Liver (tissue), 9 donors: ENCODE measurements around the gene HOXA4. TPM values are rescaled to one million over a fixed set of nuclear protein-coding genes. Genes with fewer than 3 reads are reported as not detected.

ENCODE experiments used
- DNase-seq: peaks from one replicate; pipeline ENCODE4 v3.0.0-alpha.2; 2017; ENCODE audit warnings: low spot score
- H3K27ac ChIP-seq, 2 donors: one replicate each; pipeline ENCODE4 v1.7.0; 2013; ENCODE audit warnings: inconsistent platforms in 2 of 2, low read length in 2 of 2, control low read depth in 1 of 2, low read depth in 1 of 2, mild to moderate bottlenecking in 1 of 2
- H3K27me3 ChIP-seq, 4 donors: one replicate each; pipeline versions ENCODE4 v1.6.1 to v1.7.0; 2013; ENCODE audit warnings: low read length in 3 of 4, inconsistent platforms in 1 of 4, mild to moderate bottlenecking in 1 of 4, moderate library complexity in 1 of 4; ENCODE audit not compliant: control insufficient read depth in 4 of 4, insufficient read depth in 4 of 4
- H3K36me3 ChIP-seq, 4 donors: one replicate each; pipeline versions ENCODE4 v1.6.1 to v1.7.0; 2013; ENCODE audit warnings: low read length in 3 of 4, mild to moderate bottlenecking in 3 of 4, low read depth in 1 of 4, moderate library complexity in 1 of 4; ENCODE audit not compliant: control insufficient read depth in 4 of 4, insufficient read depth in 3 of 4
- H3K4me1 ChIP-seq, 4 donors: one replicate each; pipeline versions ENCODE4 v1.6.1 to v1.7.0; 2013; ENCODE audit warnings: low read length in 3 of 4, mild to moderate bottlenecking in 3 of 4, moderate library complexity in 1 of 4; ENCODE audit not compliant: control insufficient read depth in 4 of 4, insufficient read depth in 4 of 4
- H3K4me3 ChIP-seq, 3 donors: one replicate each; pipeline versions ENCODE4 v1.6.1 to v1.7.0; 2013; ENCODE audit warnings: low read length in 3 of 3, control low read depth in 1 of 3, low read depth in 1 of 3, mild to moderate bottlenecking in 1 of 3
- H3K9ac ChIP-seq, 2 donors: one replicate each; pipeline ENCODE4 v1.7.0; 2013; ENCODE audit warnings: low read length in 2 of 2, mild to moderate bottlenecking in 2 of 2, moderate library complexity in 2 of 2, control low read depth in 1 of 2, low read depth in 1 of 2
- H3K9me3 ChIP-seq, 4 donors: one replicate each; pipeline versions ENCODE4 v1.6.1 to v1.7.0; 2013; ENCODE audit warnings: low read length in 3 of 4; ENCODE audit not compliant: control insufficient read depth in 4 of 4
- EGR1 ChIP-seq, 2 donors: IDR thresholded peaks; 2 replicates each; pipeline ENCODE4 v1.6.1; 2016 to 2018; ENCODE audit warnings: antibody characterized with exemption in 2 of 2, low read depth in 2 of 2
- FOXA2 ChIP-seq: IDR thresholded peaks from 2 replicates; pipeline ENCODE4 v1.6.1; 2016; ENCODE audit warnings: antibody characterized with exemption
- GABPA ChIP-seq, 2 donors: IDR thresholded peaks in 1 of 2; conservative IDR thresholded peaks in 1 of 2; 2 replicates each; pipeline ENCODE4 v1.6.1; 2016; ENCODE audit warnings: antibody characterized with exemption in 2 of 2, mild to moderate bottlenecking in 1 of 2, moderate library complexity in 1 of 2
- HNF4A ChIP-seq, 2 donors: conservative IDR thresholded peaks; 2 replicates each; pipeline ENCODE4 v1.6.1; 2016; ENCODE audit warnings: antibody characterized with exemption in 2 of 2, mild to moderate bottlenecking in 2 of 2
- JUND ChIP-seq, 2 donors: IDR thresholded peaks; 2 replicates each; pipeline ENCODE4 v1.6.1; 2016; ENCODE audit warnings: antibody characterized with exemption in 2 of 2
- NR2F2 ChIP-seq: IDR thresholded peaks from 2 replicates; pipeline ENCODE4 v1.6.1; 2016; ENCODE audit warnings: antibody characterized with exemption
- RAD21 ChIP-seq, 2 donors: IDR thresholded peaks; 2 replicates each; pipeline ENCODE4 v1.6.1; 2016; ENCODE audit warnings: antibody characterized with exemption in 2 of 2, mild to moderate bottlenecking in 2 of 2
- REST ChIP-seq: IDR thresholded peaks from 2 replicates; pipeline ENCODE4 v1.6.1; 2016; ENCODE audit warnings: antibody characterized with exemption, mild to moderate bottlenecking
- RXRA ChIP-seq, 2 donors: IDR thresholded peaks; 2 replicates each; pipeline ENCODE4 v1.6.1; 2017 to 2018; ENCODE audit warnings: antibody characterized with exemption in 2 of 2, mild to moderate bottlenecking in 1 of 2
- SP1 ChIP-seq: IDR thresholded peaks from 2 replicates; pipeline ENCODE4 v1.6.1; 2018; ENCODE audit warnings: antibody characterized with exemption, mild to moderate bottlenecking
- TAF1 ChIP-seq: conservative IDR thresholded peaks from 2 replicates; pipeline ENCODE4 v1.6.1; 2016; ENCODE audit warnings: antibody characterized with exemption, mild to moderate bottlenecking
- YY1 ChIP-seq: IDR thresholded peaks from 2 replicates; pipeline ENCODE4 v1.6.1; 2016; ENCODE audit warnings: antibody characterized with exemption, mild to moderate bottlenecking
- WGBS: extraction: QIAGEN DNeasy Blood & Tissue Kit; methylation state at CpG from one replicate; pipeline ENCODE4 v1.1.7; 2013; 5-methylcytosine and 5-hydroxymethylcytosine counted together
- polyA plus RNA-seq, 2 donors: library from polyadenylated mRNA; stranded (reverse) in 1 of 2; unstranded in 1 of 2; fragments of 200-250 nt in 1 of 2; fragments of >200 nt in 1 of 2; fragmentation: Nextera tagmentation in 1 of 2; extraction: Ambion mirVana in 1 of 2; gene quantifications; one replicate each; pipeline versions ENCODE4 v1.2.1 to v1.2.3, GENCODE V29; 2013 to 2015
- total RNA-seq, 2 donors: library from RNA; depleted of rRNA; stranded (reverse); fragments of >200 nt; gene quantifications; one replicate each; pipeline ENCODE4 v1.2.3, GENCODE V29; 2014
- TF ChIP-seq, protein P1 (sequence below): IDR thresholded peaks from 2 replicates; pipeline ENCODE4 v1.6.1; 2016; ENCODE audit warnings: antibody characterized with exemption
- donor health status: healthy.
- donor health status: healthy.
- donor health status: healthy.
- donor health status: healthy.
- donor health status: healthy.

HOXA4 gene
- total and polyA plus RNA-seq, 4 donors = 0.17 to 1.1 (median 0.30) TPM

GRCh38 chr7:27104341-27105058, 26.1 kb downstream of the HOXA4 start:
- Histone ChIP-seq H3K27ac (peak overlapping the region; percentile 41 to 48), H3K9ac (no peak overlapping the region), H3K4me3 (no peak overlapping the region), H3K9me3 (no peaks in the 10 kb centered on the region), H3K36me3 (no peaks in the 10 kb centered on the region), H3K4me1 (peaks cover 0 to 7% (median 0%) of the 10 kb centered on the region in 4 donors), H3K27me3 (peaks cover 0 to 21% (median 8%) of the 10 kb centered on the region in 4 donors)
- no peak for TF ChIP-seq SP1
- TF ChIP-seq EGR1 (IDR thresholded peaks at IDR 0.05; ENCODE audit: low read depth in 2 of 2) = no peak
- no peak for TF ChIP-seq YY1
- no peak for TF ChIP-seq TAF1
- 25% methylated on average over 13 of the region's 13 CpGs for WGBS
- DNase-seq = no peak

- Histone ChIP-seq H3K9ac (no peak overlapping the region), H3K9me3 (no peaks in the 10 kb centered on the region), H3K27me3 (peaks cover 0 to 26% (median 12%) of the 10 kb centered on the region in 4 donors), H3K4me1 (peaks cover 0 to 7% (median 0%) of the 10 kb centered on the region in 4 donors), H3K4me3 (no peak overlapping the region), H3K27ac (peak overlapping the region; percentile 35 to 48), H3K36me3 (no peaks in the 10 kb centered on the region)
- 18% methylated on average over 35 of the region's 35 CpGs for WGBS
- no peak for DNase-seq
- TF ChIP-seq REST = no peak
- no peak for TF ChIP-seq GABPA (IDR thresholded peaks at IDR 0.05 in 1 of 2, conservative IDR thresholded peaks at IDR 0.05 in 1 of 2)
- TF ChIP-seq FOXA2 = no peak
- no peak for TF ChIP-seq EGR1 (IDR thresholded peaks at IDR 0.05; ENCODE audit: low read depth in 2 of 2)
- no peak for TF ChIP-seq TAF1
- no peak for TF ChIP-seq YY1
- no peak for TF ChIP-seq JUND (IDR thresholded peaks at IDR 0.05)
Measured at GRCh38 chr7:27103489-27104226, 26.9 kb downstream of the HOXA4 start.

GRCh38 chr7:27102581-27103442, 27.7 kb downstream of the HOXA4 start, which contains the start of gene HOXA2:
Gene HOXA2, minus strand, starts transcription at chr7:27102683. Its CDS starts 183 bp downstream, at chr7:27102500.
- H3K4me3 ChIP-seq = peak within 1 kb of the TSS in 1 of 3 donors; percentile 15
- WGBS = 9% methylated on average over 29 of the region's 29 CpGs
- H3K27me3 ChIP-seq = peaks cover 0 to 31% (median 15%) of the 10 kb centered on the region in 4 donors
- H3K36me3 ChIP-seq = no peaks in the 10 kb centered on the region
- peak within 1 kb of the TSS; percentile 51 to 63 for H3K27ac ChIP-seq
- H3K9me3 ChIP-seq = no peaks in the 10 kb centered on the region
- no peak for DNase-seq
- peaks cover 0 to 7% (median 0%) of the 10 kb centered on the region in 4 donors for H3K4me1 ChIP-seq
- no peak within 1 kb of the TSS for H3K9ac ChIP-seq
- TF ChIP-seq RXRA (IDR thresholded peaks at IDR 0.05) (no peak), HNF4A (conservative IDR thresholded peaks at IDR 0.05) (no peak), NR2F2 (no peak), SP1 (no peak), RAD21 (IDR thresholded peaks at IDR 0.05) (no peak), JUND (IDR thresholded peaks at IDR 0.05) (no peak), YY1 (no peak)
- TF ChIP-seq, protein P1, sequence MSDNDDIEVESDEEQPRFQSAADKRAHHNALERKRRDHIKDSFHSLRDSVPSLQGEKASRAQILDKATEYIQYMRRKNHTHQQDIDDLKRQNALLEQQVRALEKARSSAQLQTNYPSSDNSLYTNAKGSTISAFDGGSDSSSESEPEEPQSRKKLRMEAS = no peak
